C4-2B (cell line): ENCODE measurements around the gene ACCSL.

Experiments used
- CTCF ChIP-seq: fragments of 450-650 bp; conservative IDR thresholded peaks from 2 replicates; pipeline ENCODE4 v1.5.1; 2017; ENCODE audit warnings: mild to moderate bottlenecking
- ZFX ChIP-seq: fragments of 450-650 bp; IDR thresholded peaks from 2 replicates; pipeline ENCODE4 v1.6.1; 2017

GRCh38 chr11:44079376-44079775, 31.6 kb downstream of the ACCSL start:
- TF ChIP-seq CTCF (no peak), ZFX (no peak)
